ENCODE results near the gene CSAD.

CSAD gene

GRCh38 chr12:53193040-53193439, 12.3 kb upstream of the CSAD start:
- DNase-seq (ENCODE audit: low read depth) = no peak
- H3K4me3 ChIP-seq (ENCODE audit: low read depth, low read length) = no peak overlapping the region
- TF ChIP-seq CTCF (IDR thresholded peaks at IDR 0.05; ENCODE audit: insufficient read depth, low read depth, low read length, missing control alignments) = no peak

- no peak for TF ChIP-seq CTCF (IDR thresholded peaks at IDR 0.05; ENCODE audit: insufficient read depth, low read depth, low read length, missing control alignments)
- no peak overlapping the region for H3K4me3 ChIP-seq (ENCODE audit: low read depth, low read length)
- DNase-seq (ENCODE audit: low read depth) = no peak
Observed at GRCh38 chr12:53192531-53193021, 11.9 kb upstream of the CSAD start.

GRCh38 chr12:53191885-53192530, 11.3 kb upstream of the CSAD start:
- DNase-seq (ENCODE audit: low read depth) = no peak
- no peak for TF ChIP-seq CTCF (IDR thresholded peaks at IDR 0.05; ENCODE audit: insufficient read depth, low read depth, low read length, missing control alignments)
- H3K4me3 ChIP-seq (ENCODE audit: low read depth, low read length) = no peak overlapping the region

GRCh38 chr12:53191096-53191884, 10.6 kb upstream of the CSAD start:
- H3K4me3 ChIP-seq (ENCODE audit: low read depth, low read length) = no peak overlapping the region
- no peak for TF ChIP-seq CTCF (IDR thresholded peaks at IDR 0.05; ENCODE audit: insufficient read depth, low read depth, low read length, missing control alignments)

GRCh38 chr12:53190108-53190729, 9.5 kb upstream of the CSAD start:
- H3K4me3 ChIP-seq (ENCODE audit: low read depth, low read length) = no peak overlapping the region
- TF ChIP-seq CTCF (IDR thresholded peaks at IDR 0.05; ENCODE audit: insufficient read depth, low read depth, low read length, missing control alignments) = peak; percentile 81
- DNase-seq (ENCODE audit: low read depth) = peak; percentile 69

More at GRCh38 chr12:53191096-53191884, 10.6 kb upstream of the CSAD start:
- DNase-seq (ENCODE audit: low read depth) = no peak

- TF ChIP-seq CTCF (IDR thresholded peaks at IDR 0.05; ENCODE audit: insufficient read depth, low read depth, low read length, missing control alignments) = no peak
- H3K4me3 ChIP-seq (ENCODE audit: low read depth, low read length) = no peak overlapping the region
- DNase-seq (ENCODE audit: low read depth) = no peak
Observed at GRCh38 chr12:53187145-53187899, 6.6 kb upstream of the CSAD start.
